Measurements from ENCODE around the gene EGFR.

The EGFR gene

GRCh38 chr7:54989453-54990225 is 29.2 kb upstream of the EGFR start:
- H3K9me3 ChIP-seq (ENCODE audit: control insufficient read depth, insufficient read depth, low read length): no peaks in the 10 kb centered on the region
- H3K27ac ChIP-seq (ENCODE audit: low read depth, low read length): no peak overlapping the region
- no peaks in the 10 kb centered on the region for H3K36me3 ChIP-seq (ENCODE audit: control insufficient read depth, insufficient read depth, low read length)
- H3K4me1 ChIP-seq (ENCODE audit: control insufficient read depth, insufficient read depth, low read length): peaks cover 3% of the 10 kb centered on the region; the same call in 1 of the 2 replicates
- no peak overlapping the region for H3K9ac ChIP-seq (ENCODE audit: low read depth, low read length)
- H3K4me3 ChIP-seq (ENCODE audit: low read depth, low read length): no peak overlapping the region
- no peaks in the 10 kb centered on the region for H3K27me3 ChIP-seq (ENCODE audit: control insufficient read depth, insufficient read depth, low read length)

- Histone ChIP-seq H3K4me3 (ENCODE audit: low read depth, low read length) (no peak overlapping the region), H3K27ac (ENCODE audit: low read depth, low read length) (no peak overlapping the region), H3K9me3 (ENCODE audit: control insufficient read depth, insufficient read depth, low read length) (no peaks in the 10 kb centered on the region), H3K4me1 (ENCODE audit: control insufficient read depth, insufficient read depth, low read length) (peaks cover 3% of the 10 kb centered on the region; the same call in 1 of the 2 replicates), H3K36me3 (ENCODE audit: control insufficient read depth, insufficient read depth, low read length) (no peaks in the 10 kb centered on the region), H3K27me3 (ENCODE audit: control insufficient read depth, insufficient read depth, low read length) (no peaks in the 10 kb centered on the region), H3K9ac (ENCODE audit: low read depth, low read length) (no peak overlapping the region)
These were observed 27.5 kb upstream of the EGFR start for GRCh38 chr7:54991341-54991740.

GRCh38 chr7:54992871-54993475 is 25.8 kb upstream of the EGFR start:
- no peak overlapping the region for H3K4me3 ChIP-seq (ENCODE audit: low read depth, low read length)
- H3K9me3 ChIP-seq (ENCODE audit: control insufficient read depth, insufficient read depth, low read length): no peaks in the 10 kb centered on the region
- H3K27ac ChIP-seq (ENCODE audit: low read depth, low read length): no peak overlapping the region
- H3K9ac ChIP-seq (ENCODE audit: low read depth, low read length): no peak overlapping the region
- H3K27me3 ChIP-seq (ENCODE audit: control insufficient read depth, insufficient read depth, low read length): no peaks in the 10 kb centered on the region
- peaks cover 3% of the 10 kb centered on the region; the same call in 1 of the 2 replicates for H3K4me1 ChIP-seq (ENCODE audit: control insufficient read depth, insufficient read depth, low read length)
- H3K36me3 ChIP-seq (ENCODE audit: control insufficient read depth, insufficient read depth, low read length): no peaks in the 10 kb centered on the region

DNA sequence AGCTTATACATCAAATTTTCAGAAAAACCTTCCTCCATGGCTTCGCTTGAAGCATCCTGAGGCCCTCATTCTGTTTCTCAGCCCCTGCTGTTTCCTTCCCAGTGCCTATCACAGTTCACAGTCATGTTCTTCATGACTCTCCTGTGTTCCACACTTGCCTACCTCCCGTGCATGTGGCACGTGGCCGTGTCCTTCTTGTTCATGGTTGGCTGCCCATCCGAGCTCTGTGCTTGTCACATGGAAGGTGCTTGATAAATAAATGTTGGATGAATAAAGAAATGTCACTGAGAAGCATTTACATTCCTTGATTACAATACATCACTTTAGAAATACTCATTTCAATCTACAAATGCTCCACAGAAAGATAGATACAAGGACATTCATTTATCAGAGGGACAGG is 23.7 kb upstream of the EGFR start:
- H3K27me3 ChIP-seq (ENCODE audit: control insufficient read depth, insufficient read depth, low read length): no peaks in the 10 kb centered on the region
- peaks cover 3% of the 10 kb centered on the region; the same call in 1 of the 2 replicates for H3K4me1 ChIP-seq (ENCODE audit: control insufficient read depth, insufficient read depth, low read length)
- H3K27ac ChIP-seq (ENCODE audit: low read depth, low read length): no peak overlapping the region
- no peak overlapping the region for H3K9ac ChIP-seq (ENCODE audit: low read depth, low read length)
- H3K4me3 ChIP-seq (ENCODE audit: low read depth, low read length): no peak overlapping the region
- no peaks in the 10 kb centered on the region for H3K36me3 ChIP-seq (ENCODE audit: control insufficient read depth, insufficient read depth, low read length)
- no peaks in the 10 kb centered on the region for H3K9me3 ChIP-seq (ENCODE audit: control insufficient read depth, insufficient read depth, low read length)

- H3K36me3 ChIP-seq (ENCODE audit: control insufficient read depth, insufficient read depth, low read length): no peaks in the 10 kb centered on the region
- no peaks in the 10 kb centered on the region for H3K27me3 ChIP-seq (ENCODE audit: control insufficient read depth, insufficient read depth, low read length)
- peaks cover 3% of the 10 kb centered on the region; the same call in 1 of the 2 replicates for H3K4me1 ChIP-seq (ENCODE audit: control insufficient read depth, insufficient read depth, low read length)
- H3K9me3 ChIP-seq (ENCODE audit: control insufficient read depth, insufficient read depth, low read length): no peaks in the 10 kb centered on the region
- no peak overlapping the region for H3K27ac ChIP-seq (ENCODE audit: low read depth, low read length)
- H3K9ac ChIP-seq (ENCODE audit: low read depth, low read length): no peak overlapping the region
- H3K4me3 ChIP-seq (ENCODE audit: low read depth, low read length): no peak overlapping the region
These were observed 23.0 kb upstream of the EGFR start for GRCh38 chr7:54995610-54996363.

DNA sequence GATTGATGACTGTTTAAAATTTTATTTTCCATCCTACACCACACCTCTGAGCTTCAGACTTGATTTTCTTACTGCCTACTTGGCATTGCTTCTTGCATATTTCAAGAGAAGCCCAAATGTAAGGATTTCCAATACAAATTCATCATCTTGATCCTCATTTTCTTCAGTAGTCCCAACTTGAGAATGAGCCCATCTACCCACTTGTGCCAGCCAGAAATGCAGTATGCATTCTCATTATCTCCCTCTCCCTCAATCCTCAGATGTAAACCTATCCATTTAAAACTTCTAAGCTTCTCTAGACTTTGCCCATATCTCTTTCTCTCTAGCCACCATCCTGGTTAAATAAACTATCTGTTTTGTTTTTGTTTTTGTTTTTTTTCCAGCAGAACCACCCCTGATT is 22.4 kb upstream of the EGFR start:
- Histone ChIP-seq H3K4me3 (ENCODE audit: low read depth, low read length) (no peak overlapping the region), H3K27ac (ENCODE audit: low read depth, low read length) (no peak overlapping the region), H3K9me3 (ENCODE audit: control insufficient read depth, insufficient read depth, low read length) (no peaks in the 10 kb centered on the region), H3K9ac (ENCODE audit: low read depth, low read length) (no peak overlapping the region), H3K27me3 (ENCODE audit: control insufficient read depth, insufficient read depth, low read length) (no peaks in the 10 kb centered on the region), H3K4me1 (ENCODE audit: control insufficient read depth, insufficient read depth, low read length) (peaks cover 3% of the 10 kb centered on the region; the same call in 1 of the 2 replicates), H3K36me3 (ENCODE audit: control insufficient read depth, insufficient read depth, low read length) (no peaks in the 10 kb centered on the region)

DNA sequence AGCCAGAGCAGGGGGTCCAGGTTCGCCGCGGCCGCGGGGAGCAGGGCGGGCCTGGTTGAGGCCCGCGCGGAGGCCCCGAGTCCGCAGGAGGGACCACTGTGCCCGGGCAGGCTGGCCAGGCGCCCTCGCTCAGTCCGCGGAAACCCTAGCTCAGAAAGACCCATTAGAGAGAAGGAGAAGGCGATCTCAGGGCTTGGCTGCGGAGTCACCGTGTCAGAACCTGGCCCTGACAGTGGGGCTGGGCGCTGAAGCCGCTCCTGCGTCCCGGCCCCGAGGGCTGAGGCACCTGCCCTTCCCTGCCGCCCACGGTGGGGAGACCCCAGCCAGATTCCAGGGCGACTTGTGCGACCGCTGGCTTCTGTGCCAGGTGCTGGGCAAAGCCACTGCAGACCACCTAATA is 14.2 kb upstream of the EGFR start:
- Histone ChIP-seq H3K4me3 (ENCODE audit: low read depth, low read length) (no peak overlapping the region), H3K36me3 (ENCODE audit: control insufficient read depth, insufficient read depth, low read length) (no peaks in the 10 kb centered on the region), H3K9me3 (ENCODE audit: control insufficient read depth, insufficient read depth, low read length) (no peaks in the 10 kb centered on the region), H3K27me3 (ENCODE audit: control insufficient read depth, insufficient read depth, low read length) (peaks cover 14% of the 10 kb centered on the region), H3K9ac (ENCODE audit: low read depth, low read length) (no peak overlapping the region), H3K27ac (ENCODE audit: low read depth, low read length) (no peak overlapping the region), H3K4me1 (ENCODE audit: control insufficient read depth, insufficient read depth, low read length) (no peaks in the 10 kb centered on the region)

DNA sequence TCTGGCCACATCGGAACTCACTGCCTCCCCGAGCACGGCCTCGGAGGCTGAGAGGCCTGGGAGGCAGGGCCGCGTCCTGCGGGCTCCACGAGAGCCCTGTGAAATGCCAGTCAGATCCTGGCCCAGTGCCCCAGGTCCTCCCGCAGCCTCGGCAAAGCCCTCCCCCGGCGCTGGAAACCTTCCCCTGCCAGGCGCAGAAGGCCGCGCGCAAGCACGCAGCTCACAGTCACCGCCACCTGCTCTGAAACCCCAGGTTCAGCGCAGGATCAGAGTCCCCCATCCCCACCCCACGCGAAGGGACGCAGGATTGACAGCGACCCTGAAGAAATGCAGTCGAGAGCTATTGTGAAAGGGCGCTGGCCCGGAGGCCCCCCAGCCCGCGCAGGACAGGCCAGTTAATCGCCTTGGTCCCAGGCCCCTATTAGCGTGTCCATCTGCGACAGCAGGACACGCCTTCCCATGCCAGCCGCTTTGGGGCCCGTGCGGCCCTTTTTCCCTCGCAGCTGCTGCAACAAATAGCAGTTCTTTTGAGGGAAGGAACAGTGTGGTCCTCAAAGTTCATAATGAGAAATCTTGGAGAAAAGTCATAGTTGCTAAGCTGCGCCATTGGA is 13.5 kb upstream of the EGFR start:
- Histone ChIP-seq H3K27me3 (ENCODE audit: control insufficient read depth, insufficient read depth, low read length) (peaks cover 14% of the 10 kb centered on the region), H3K9ac (ENCODE audit: low read depth, low read length) (no peak overlapping the region), H3K27ac (ENCODE audit: low read depth, low read length) (no peak overlapping the region), H3K36me3 (ENCODE audit: control insufficient read depth, insufficient read depth, low read length) (no peaks in the 10 kb centered on the region), H3K4me3 (ENCODE audit: low read depth, low read length) (no peak overlapping the region), H3K4me1 (ENCODE audit: control insufficient read depth, insufficient read depth, low read length) (no peaks in the 10 kb centered on the region), H3K9me3 (ENCODE audit: control insufficient read depth, insufficient read depth, low read length) (no peaks in the 10 kb centered on the region)

- H3K4me3 ChIP-seq (ENCODE audit: low read depth, low read length): no peak overlapping the region
- H3K9ac ChIP-seq (ENCODE audit: low read depth, low read length): no peak overlapping the region
- H3K27me3 ChIP-seq (ENCODE audit: control insufficient read depth, insufficient read depth, low read length): peaks cover 14% of the 10 kb centered on the region
- no peaks in the 10 kb centered on the region for H3K36me3 ChIP-seq (ENCODE audit: control insufficient read depth, insufficient read depth, low read length)
- no peak overlapping the region for H3K27ac ChIP-seq (ENCODE audit: low read depth, low read length)
- H3K4me1 ChIP-seq (ENCODE audit: control insufficient read depth, insufficient read depth, low read length): no peaks in the 10 kb centered on the region
- no peaks in the 10 kb centered on the region for H3K9me3 ChIP-seq (ENCODE audit: control insufficient read depth, insufficient read depth, low read length)
These were observed 12.3 kb upstream of the EGFR start for GRCh38 chr7:55006499-55006898.

- peaks cover 3% of the 10 kb centered on the region; the same call in 1 of the 2 replicates for H3K4me1 ChIP-seq (ENCODE audit: control insufficient read depth, insufficient read depth, low read length)
- no peak overlapping the region for H3K9ac ChIP-seq (ENCODE audit: low read depth, low read length)
- no peaks in the 10 kb centered on the region for H3K9me3 ChIP-seq (ENCODE audit: control insufficient read depth, insufficient read depth, low read length)
- no peak overlapping the region for H3K4me3 ChIP-seq (ENCODE audit: low read depth, low read length)
- no peak overlapping the region for H3K27ac ChIP-seq (ENCODE audit: low read depth, low read length)
- H3K27me3 ChIP-seq (ENCODE audit: control insufficient read depth, insufficient read depth, low read length): peaks cover 38% of the 10 kb centered on the region
- no peaks in the 10 kb centered on the region for H3K36me3 ChIP-seq (ENCODE audit: control insufficient read depth, insufficient read depth, low read length)
These were observed 5.0 kb upstream of the EGFR start for GRCh38 chr7:55013851-55014250.
